Measurements from ENCODE around the gene CGB3. TPM values are rescaled to one million over a fixed set of nuclear protein-coding genes. Genes with fewer than 3 reads are reported as not detected.
"Not testable (repeated sequence)": the region's sequence is repeated elsewhere in the genome, so short reads cannot be mapped to it uniquely, and the experiment has no call there.

The CGB3 gene
- total RNA-seq, 1 donor from 2014 or later, result not detected

- Mint-ChIP-seq H3K9me3 (ENCODE audit: unreplicated experiment) (no peaks in the 10 kb centered on the region), H3K27ac (ENCODE audit: unreplicated experiment) (no peak overlapping the region), H3K27me3 (ENCODE audit: unreplicated experiment) (peaks cover 8% of the 10 kb centered on the region), H3K4me1 (ENCODE audit: unreplicated experiment) (peaks cover 4% of the 10 kb centered on the region), H3K4me3 (ENCODE audit: unreplicated experiment) (no peak overlapping the region), H3K36me3 (ENCODE audit: low read depth, unreplicated experiment) (no peaks in the 10 kb centered on the region)
- no peak for DNase-seq (ENCODE audit: low spot score)
- TF ChIP-seq CTCF (IDR thresholded peaks at IDR 0.05; ENCODE audit: unreplicated experiment), result no peak
Measured at GRCh38 chr19:49022116-49022515, 2.0 kb downstream of the CGB3 start.

GRCh38 chr19:49020931-49021895 lies 2.9 kb downstream of the CGB3 start:
- DNase-seq (ENCODE audit: low spot score), result no peak
- TF ChIP-seq CTCF (IDR thresholded peaks at IDR 0.05; ENCODE audit: unreplicated experiment), result no peak
- Mint-ChIP-seq H3K27ac (ENCODE audit: unreplicated experiment) (no peak overlapping the region), H3K36me3 (ENCODE audit: low read depth, unreplicated experiment) (no peaks in the 10 kb centered on the region), H3K4me3 (ENCODE audit: unreplicated experiment) (no peak overlapping the region), H3K27me3 (ENCODE audit: unreplicated experiment) (peaks cover 10% of the 10 kb centered on the region), H3K4me1 (ENCODE audit: unreplicated experiment) (peaks cover 4% of the 10 kb centered on the region), H3K9me3 (ENCODE audit: unreplicated experiment) (no peaks in the 10 kb centered on the region)

- peaks cover 4% of the 10 kb centered on the region for H3K4me1 Mint-ChIP-seq (ENCODE audit: unreplicated experiment)
- no peak overlapping the region for H3K27ac Mint-ChIP-seq (ENCODE audit: unreplicated experiment)
- no peaks in the 10 kb centered on the region for H3K9me3 Mint-ChIP-seq (ENCODE audit: unreplicated experiment)
- no peak for TF ChIP-seq CTCF (IDR thresholded peaks at IDR 0.05; ENCODE audit: unreplicated experiment)
- no peak overlapping the region for H3K4me3 Mint-ChIP-seq (ENCODE audit: unreplicated experiment)
- no peaks in the 10 kb centered on the region for H3K36me3 Mint-ChIP-seq (ENCODE audit: low read depth, unreplicated experiment)
- peaks cover 9% of the 10 kb centered on the region for H3K27me3 Mint-ChIP-seq (ENCODE audit: unreplicated experiment)
- DNase-seq (ENCODE audit: low spot score), result no peak
Measured at GRCh38 chr19:49020342-49020741, 3.8 kb downstream of the CGB3 start.

GRCh38 chr19:49019242-49019932 lies 4.7 kb downstream of the CGB3 start:
- peak overlapping the region; percentile 26 for H3K27ac Mint-ChIP-seq (ENCODE audit: unreplicated experiment)
- peak; percentile 71 for DNase-seq (ENCODE audit: low spot score)
- H3K36me3 Mint-ChIP-seq (ENCODE audit: low read depth, unreplicated experiment), result no peaks in the 10 kb centered on the region
- H3K9me3 Mint-ChIP-seq (ENCODE audit: unreplicated experiment), result no peaks in the 10 kb centered on the region
- H3K27me3 Mint-ChIP-seq (ENCODE audit: unreplicated experiment), result peaks cover 9% of the 10 kb centered on the region
- peaks cover 4% of the 10 kb centered on the region for H3K4me1 Mint-ChIP-seq (ENCODE audit: unreplicated experiment)
- no peak for TF ChIP-seq CTCF (IDR thresholded peaks at IDR 0.05; ENCODE audit: unreplicated experiment)
- H3K4me3 Mint-ChIP-seq (ENCODE audit: unreplicated experiment), result peak overlapping the region; percentile 75

GRCh38 chr19:49018388-49019241 lies 5.5 kb downstream of the CGB3 start:
- H3K4me1 Mint-ChIP-seq (ENCODE audit: unreplicated experiment); DNase-seq (ENCODE audit: low spot score); H3K9me3 Mint-ChIP-seq (ENCODE audit: unreplicated experiment); H3K27me3 Mint-ChIP-seq (ENCODE audit: unreplicated experiment); H3K36me3 Mint-ChIP-seq (ENCODE audit: low read depth, unreplicated experiment): not testable (repeated sequence)
- Mint-ChIP-seq H3K4me3 (ENCODE audit: unreplicated experiment) (peak overlapping the region; percentile 75), H3K27ac (ENCODE audit: unreplicated experiment) (peak overlapping the region; percentile 26)
